T-helper 22 cell (primary cell): ENCODE results near the gene ZNF28.
"Not testable (repeated sequence)": the region's sequence is repeated elsewhere in the genome, so short reads cannot be mapped to it uniquely, and the experiment has no call there.

Experiments used
- DNase-seq: peaks from one replicate; pipeline ENCODE4 v3.0.0-alpha.2; 2020; ENCODE audit warnings: low read depth

The ZNF28 gene

GRCh38 chr19:52778811-52779210, 42.6 kb downstream of the ZNF28 start:
- no peak for DNase-seq

DNA sequence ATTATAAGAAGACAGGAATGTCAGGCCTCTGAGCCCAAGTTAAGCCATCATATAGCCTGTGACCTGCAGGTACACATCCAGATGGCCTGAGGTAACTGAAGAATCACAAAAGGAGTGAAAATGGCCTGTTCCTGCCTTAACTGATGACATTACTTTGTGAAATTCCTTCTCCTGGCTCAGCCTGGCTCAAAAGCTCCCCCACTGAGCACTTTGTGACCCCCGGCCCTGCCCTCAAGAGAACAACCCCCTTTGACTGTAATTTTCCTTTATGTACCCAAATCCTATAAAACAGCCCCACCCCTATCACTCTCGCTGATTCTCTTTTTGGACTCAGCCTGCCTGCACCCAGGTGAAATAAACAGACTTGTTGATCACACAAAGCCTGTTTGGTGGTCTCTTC, 65.0 kb downstream of the ZNF28 start:
- DNase-seq, result not testable (repeated sequence)

GRCh38 chr19:52749780-52750179, 71.7 kb downstream of the ZNF28 start:
- DNase-seq, result no peak

DNA sequence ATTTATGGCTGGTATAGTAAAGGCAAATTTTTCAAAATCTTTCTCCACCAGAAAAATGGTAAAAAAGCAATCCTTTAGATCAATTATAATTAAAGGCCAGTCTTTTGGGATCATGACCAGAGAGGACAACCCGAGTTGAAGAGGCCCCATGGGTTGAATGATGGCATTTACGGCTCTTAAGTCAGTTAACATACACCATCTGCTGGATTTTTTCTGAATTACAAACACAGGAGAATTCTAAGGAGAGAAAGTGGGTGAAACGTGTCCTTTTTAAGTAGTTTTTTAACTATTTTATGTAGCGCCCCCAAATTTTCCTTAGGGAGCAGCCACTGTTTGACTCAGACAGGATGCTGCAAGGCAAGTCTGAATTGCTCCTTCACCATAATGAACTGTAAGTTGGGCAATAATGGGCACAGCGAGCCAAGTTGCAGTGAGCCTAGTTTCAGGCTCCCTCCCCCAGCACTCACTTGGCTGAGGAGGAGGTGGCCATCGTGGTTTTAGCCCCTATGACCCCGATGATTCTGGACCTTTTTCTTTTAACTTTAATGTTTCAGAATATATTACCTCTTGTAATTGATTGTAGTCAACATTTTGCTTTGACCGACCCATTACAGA, 73.0 kb downstream of the ZNF28 start:
- no peak for DNase-seq
